Stimulated activated CD8-positive, alpha-beta memory T cell treated with anti-CD3 and anti-CD28 coated beads, Interleukin-2, amount 100 ng/mL, for 1 hour (primary cell): ENCODE results near the gene CACNA1E.
"Not testable (repeated sequence)": the region's sequence is repeated elsewhere in the genome, so short reads cannot be mapped to it uniquely, and the experiment has no call there.

Source experiments
- DNase-seq, 2 donors: peaks; one replicate each; pipeline ENCODE4 v3.0.0-alpha.2; 2020; ENCODE audit warnings: low read depth in 2 of 2

Gene CACNA1E

DNA sequence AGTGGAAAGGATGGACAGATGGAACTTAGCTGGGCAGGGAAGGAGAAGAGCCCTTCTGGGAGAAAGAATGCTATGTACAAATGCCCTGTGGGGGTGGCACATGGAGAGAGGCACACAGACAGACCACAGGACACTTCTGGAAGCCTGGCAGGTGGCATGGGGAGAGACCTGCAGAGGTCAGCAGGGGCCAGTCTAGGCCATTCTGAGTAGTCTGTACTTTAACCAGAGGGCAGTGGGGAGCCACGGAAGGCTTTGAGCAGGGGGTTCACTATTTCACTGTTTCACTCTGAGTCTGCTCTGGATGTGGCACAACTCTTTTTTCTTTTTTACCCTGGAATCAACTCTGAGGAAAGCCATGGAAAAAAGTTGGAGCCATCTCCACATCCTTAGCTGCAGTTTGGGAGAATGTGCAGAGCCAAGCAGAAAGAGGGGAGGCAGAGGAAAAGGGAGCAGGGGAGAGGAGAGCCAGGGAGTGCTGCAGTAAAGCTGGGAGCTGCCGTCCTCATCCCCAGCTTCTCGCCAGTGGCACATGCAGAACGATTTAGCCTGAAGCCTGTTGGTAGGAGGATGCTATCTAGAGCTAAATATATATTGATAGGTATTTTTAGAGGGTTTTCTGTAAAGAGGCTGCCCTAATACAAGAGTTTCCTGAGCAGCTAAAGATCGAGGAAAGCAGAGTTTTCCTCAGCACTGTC, 34.0 kb downstream of the CACNA1E start:
- no peak for DNase-seq

DNA sequence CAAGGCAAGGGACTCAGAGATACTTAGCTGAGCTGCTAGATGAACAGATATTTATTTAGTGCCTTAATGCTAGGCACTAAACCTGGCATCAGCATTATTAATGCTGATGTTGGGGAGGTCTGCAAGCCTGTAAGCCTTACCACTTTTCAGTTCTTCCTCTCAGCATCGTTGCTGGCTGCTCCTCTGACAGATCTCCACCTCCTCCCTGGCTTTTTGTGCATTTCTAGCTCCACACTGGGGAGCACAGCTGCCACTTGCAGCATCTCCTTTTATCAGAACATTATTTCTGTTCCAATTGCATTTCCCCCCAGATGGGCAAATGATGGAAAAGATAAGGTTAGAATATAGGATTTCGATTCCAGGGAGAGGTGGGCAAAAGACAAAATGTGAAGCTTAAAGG, 34.8 kb downstream of the CACNA1E start:
- no peak for DNase-seq

DNA sequence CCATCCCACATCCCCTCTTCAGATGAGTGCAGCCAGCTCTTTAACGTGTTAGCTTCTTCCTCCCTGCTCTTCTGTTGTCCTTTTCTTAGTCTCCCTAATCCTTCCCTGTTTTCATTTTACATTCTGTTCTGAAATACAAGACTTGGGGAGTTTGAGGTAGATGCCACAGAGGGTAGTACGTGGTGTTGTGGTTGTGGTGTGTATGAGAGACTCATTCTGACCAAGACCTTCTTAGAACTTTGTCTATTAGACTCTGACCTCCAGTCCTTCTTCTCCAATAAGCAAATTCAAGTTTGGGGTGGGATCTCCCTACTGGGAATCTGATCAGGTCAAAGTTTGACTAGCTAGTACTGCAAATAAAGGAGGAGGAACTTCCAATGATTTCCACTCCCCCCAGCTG, 39.5 kb downstream of the CACNA1E start:
- DNase-seq, result no peak

DNA sequence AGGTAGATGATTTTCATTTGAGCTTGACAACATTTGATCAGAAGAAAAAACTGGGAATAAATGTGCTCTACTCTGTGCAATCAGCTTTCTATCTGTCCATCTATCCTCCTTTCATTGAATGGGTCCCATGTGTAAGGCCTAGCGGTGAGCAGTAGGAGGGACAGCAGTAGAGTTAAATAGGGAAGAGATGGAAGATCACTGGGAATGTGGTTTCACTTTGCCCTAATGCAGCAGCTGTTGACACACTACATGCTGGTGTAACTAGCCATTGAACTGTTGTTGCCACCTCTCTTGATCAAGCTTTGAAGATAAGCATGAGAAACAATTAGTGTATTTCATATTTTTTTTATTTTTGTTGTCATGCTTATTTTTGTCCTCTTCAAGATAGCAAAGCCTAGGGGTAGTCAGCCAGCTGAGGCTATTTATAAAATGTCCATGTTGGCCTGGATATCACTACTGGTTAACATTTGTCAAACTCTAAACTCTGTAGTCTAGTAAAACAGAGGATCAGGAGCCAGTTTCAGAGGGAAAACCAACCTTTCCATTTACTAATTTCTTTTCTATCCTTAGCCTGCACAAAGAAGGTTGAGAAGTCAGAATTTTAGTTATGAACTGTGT, 41.9 kb downstream of the CACNA1E start:
- DNase-seq, result no peak

DNA sequence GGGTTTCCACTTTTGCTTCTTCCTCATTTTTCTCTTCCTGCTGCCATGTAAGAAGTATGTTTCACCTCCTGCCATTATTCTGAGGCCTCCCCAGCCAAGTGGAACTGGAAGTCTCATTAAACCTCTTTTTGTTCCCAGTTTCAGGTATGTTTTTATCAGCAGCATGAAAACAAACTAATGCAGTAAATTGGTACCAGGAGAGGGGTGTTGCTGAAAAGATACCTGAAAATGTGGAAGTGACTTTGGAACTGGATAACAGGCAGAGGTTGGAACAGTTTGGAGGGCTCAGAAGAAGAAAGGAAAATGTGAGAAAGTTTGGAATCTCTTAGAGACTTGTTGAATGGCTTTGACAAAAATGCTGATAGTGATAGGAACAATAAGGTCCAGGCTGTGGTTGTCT, 44.9 kb downstream of the CACNA1E start:
- DNase-seq, result not testable (repeated sequence)

DNA sequence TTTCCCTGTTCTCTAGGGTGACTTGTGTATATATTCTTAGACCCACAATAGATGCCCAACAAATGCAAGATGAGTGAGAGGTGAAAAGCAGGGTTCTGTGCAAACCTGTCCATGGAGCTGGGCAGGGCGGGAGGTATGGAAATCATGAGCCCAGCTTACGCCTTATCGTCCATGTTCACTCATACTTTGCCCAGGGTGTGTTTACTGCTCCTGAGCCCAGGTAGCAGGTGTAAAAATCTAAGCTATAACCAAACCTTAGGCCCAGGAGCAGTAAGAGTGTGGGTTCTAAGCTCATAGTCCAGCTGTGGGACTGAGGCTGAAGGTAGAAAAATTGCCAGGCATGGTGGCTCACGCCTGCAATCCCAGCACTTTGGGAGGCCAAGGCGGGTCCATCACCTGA, 48.1 kb downstream of the CACNA1E start:
- no peak for DNase-seq

DNA sequence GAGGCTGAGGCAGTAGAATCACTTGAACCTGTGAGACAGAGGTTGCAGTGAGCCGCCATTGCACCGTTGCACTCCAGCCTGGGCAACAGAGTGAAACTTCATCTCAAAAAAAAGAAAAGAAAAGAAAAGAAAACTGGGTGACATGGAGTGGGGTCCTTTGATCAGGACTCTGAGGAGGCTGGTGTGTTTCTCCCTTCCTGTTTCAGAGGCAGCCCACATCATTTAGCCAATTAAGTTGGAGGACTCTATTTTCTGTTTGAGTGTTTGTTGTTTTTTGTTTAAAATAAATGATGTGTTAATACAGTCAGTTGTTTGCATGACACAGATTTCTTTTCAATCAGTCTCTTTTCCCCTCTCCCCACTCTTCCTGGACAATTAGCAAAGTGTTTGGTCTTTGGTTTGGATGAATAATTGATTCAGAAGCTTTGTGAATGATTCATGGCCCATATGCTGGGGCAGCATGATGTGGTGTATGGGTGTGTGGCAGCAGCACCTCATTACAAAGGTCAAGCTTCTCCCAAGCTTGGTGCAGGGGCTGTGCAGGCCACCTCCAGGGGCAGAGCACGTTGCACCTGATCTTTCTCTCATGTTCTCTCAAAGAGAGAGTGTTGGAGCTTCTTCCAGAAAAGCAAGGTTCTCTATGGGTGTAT, 48.8 kb downstream of the CACNA1E start:
- no peak for DNase-seq

DNA sequence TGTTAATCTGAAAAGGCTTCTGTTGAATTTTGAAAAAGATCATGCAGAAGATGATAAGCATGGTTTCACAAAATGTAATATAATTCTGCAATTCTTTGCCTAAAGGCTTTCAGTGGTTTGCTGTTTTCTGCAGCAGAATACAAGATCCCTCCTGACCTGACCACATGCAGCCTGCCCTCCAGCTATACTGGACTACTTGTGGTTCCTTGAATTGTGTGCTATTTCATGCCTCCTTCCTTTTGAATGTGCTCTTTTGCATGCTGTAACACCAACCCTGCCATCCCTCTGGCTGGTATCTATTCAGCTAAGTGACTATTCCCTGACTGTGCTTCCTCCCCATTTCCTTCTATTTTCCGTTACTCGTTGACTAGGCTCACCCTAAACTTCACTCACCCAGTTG, 55.5 kb downstream of the CACNA1E start:
- no peak for DNase-seq

DNA sequence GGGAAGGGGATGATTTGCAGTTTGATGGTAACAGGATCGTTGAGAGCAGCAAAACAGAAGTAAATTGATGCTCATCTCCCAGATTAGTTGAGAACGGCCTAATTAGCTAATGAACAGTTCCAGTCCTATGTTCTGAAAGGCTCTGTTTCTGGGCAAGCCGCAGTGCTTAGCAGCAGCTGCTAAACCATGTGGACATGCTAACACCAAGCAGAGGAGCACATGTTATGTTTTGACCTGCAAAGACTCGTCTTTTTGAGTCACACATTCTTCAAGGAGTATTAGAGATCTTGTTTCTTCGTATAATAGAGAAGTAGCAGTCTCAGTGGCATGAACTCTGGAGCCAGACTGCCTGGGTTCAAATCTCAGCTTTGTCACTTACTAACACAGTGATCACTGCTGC, 58.1 kb downstream of the CACNA1E start:
- DNase-seq, result no peak

DNA sequence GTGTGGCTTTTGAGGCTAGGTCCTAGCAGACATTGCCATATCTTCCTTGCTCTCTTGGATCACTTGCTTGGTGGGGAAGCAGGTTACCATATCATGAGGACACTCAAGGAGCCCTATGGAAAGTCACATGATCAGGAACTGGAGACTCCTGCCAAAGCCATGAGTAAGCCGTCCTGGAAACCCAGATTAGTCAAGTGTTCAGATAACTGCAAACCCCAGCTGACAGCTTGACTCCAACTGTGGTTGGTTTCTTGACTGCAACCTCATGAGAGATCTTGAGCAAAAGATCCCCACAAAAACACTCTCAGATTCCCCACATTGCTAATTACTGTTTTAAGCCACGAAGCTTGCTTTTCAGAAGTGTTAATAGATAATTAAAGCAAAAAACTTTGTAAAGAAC, 58.6 kb downstream of the CACNA1E start:
- DNase-seq, result no peak

DNA sequence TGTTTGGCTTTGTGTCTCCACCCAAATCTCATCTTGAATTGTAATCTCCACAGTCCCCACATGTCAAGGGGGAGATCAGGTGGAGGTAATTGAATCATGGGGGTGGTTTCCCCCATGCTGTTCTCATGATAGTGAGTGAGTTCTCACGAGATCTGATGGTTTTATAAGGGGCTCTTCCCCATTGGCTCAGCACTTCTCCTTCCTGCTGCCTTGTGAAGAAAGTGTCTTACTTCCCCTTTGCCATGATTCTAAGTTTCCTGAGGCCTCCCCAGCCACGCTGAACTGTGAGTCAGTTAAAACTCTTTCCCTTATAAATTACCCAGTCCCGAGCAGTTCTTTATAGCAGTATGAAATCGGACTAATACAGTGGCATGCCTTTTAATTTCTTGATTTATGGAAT, 59.1 kb downstream of the CACNA1E start:
- DNase-seq, result not testable (repeated sequence)

DNA sequence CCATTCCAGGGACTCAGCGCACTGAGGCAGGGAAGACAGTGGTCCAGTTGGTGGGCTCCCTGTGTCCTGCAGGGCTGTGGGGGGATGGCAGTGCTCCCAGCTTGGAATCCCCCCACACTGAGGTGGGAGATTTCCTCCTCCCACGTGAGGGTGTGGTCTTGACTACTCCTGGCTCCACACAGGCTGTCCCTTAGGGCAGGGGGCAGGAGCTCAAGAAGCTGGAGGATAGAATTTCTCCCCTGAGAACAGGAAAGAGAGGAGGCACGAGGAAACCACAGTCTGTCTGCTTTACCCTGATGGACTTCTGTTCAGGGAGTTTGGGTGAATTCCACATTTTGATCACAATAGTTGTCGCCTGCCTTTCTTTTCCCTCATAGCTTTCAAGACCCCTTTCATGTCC, 62.1 kb downstream of the CACNA1E start:
- DNase-seq, result no peak

DNA sequence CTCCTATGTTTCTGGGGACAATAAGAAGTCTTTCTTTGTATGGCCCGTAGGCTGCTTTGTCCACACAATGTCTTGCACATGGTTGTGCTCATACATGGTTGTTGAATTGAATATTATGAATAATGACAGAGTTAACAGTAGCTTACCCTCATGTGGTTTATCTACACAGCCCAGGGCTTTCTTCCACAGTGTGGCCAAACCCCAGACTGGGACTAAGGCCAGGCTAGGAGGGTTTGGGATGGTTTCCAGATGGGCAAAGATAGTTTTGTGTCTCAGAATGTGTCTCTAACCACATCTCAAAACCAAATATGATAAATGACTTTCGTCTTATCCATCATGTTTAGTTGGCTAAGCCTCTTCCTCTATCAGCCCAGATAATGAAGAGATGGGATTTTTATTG, 65.2 kb downstream of the CACNA1E start:
- DNase-seq, result no peak

DNA sequence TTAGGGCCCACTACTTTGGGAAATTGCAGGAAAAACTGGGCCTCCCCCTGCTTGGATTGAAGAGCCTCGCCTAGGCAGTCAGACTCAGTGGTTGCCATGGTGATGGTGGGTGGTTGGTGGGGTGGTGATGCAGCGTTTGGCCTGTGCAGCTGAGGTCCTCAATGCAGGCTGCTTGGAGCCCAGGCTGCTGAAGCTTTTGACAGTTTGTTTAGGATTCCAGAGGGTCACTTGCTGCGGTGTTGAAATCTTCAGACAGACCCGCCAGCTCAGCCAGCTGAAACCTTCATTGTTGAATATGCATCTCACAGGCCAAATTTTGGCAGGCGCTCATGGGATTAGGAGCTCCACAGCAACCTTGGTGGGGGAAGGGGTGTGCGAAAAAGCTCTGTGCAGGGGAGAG, 67.9 kb downstream of the CACNA1E start:
- DNase-seq, result no peak

DNA sequence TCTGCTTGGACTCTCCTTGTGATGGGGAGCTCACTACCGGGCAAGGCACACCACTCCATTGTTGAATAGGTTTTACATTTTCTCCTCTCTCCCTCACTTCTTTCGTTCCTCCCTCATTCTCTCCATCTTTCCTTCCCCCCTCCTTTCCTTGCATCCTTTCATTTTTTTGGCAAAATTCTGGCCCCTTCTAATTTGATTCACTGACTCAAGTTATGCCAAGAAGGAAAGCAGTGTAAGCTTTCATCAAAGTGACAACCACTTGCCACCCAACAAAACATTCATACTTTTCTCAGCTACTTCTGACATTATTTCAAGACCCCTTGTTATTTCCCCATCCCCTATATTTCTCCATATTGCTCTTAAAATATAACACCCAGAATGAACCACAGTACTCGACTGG, 68.4 kb downstream of the CACNA1E start:
- no peak for DNase-seq

DNA sequence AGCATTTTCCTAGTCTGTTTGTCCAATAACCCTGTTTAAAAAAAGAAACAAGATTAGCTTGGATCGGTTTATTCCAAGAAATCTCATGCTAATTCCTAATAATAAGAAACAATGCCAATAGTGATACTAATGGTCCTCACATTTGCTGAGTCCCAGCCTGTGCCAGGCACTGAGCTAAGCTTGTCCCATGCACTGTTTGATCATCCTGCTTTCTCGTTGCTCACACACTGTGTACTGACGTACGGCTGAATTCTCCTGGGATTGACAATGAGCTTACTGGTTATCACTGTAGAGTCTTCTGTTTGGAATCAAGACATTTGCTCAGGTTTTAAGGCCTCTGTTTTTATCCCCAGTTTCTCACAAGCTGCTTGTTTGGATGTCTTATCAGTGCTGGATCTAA, 71.1 kb downstream of the CACNA1E start:
- DNase-seq, result no peak

DNA sequence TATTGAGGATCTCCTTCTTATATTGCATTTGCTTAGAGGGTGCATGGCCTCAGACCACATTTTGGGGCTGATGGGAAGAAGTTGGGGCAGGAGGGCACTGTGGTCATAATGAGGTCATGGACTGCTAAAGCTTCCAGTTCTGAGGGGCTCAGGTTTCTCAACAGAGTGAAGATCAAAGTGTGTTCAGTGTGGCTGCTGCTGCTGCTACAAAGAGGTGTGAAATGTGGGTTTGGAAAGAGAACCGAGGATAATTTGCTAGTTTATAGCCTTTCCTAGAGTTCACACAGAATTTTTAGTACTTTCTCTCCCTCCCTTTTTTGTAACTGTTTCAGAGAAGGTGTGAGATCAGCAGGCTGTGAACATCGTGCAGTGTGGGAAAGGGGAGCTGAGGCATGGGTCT, 73.3 kb downstream of the CACNA1E start:
- DNase-seq, result no peak

DNA sequence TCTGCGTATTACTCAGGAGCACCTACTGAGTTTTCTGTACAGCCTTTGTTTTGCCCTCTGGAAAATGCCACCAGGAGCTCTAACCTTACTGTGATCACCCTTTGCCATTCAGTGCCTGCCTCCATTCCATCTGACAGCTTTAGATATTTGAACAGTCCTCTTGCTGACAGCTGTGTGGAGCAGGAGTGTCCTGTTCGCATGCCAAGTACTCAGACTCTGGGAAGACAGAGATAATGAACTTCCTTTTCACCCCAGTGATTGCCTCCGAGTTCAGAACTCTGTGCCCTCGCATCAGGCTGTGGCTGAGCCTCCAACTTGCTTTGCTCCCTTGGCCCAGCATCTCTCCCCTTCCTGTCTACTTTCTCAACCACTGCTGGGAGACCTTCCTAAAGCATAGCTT, 74.0 kb downstream of the CACNA1E start:
- no peak for DNase-seq

DNA sequence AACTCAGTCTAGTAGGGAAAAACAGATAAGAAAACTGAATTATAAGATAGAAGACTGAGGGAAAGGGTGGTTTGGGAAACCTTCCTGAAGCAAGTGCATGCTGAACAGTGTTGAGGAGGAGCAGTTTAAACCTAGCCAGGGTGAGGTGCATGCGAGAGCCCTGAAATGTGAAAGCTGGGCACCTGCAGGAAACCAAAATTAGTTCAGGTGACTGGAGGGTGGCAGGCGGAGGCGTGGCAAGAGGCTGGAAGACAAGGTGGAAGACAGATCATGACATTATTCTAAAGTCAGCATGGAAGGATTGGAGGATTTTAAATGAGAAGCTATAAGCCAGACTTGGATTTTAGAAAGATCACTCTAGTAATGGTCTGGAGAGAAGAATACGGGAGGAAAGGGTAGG, 75.1 kb downstream of the CACNA1E start:
- no peak for DNase-seq

DNA sequence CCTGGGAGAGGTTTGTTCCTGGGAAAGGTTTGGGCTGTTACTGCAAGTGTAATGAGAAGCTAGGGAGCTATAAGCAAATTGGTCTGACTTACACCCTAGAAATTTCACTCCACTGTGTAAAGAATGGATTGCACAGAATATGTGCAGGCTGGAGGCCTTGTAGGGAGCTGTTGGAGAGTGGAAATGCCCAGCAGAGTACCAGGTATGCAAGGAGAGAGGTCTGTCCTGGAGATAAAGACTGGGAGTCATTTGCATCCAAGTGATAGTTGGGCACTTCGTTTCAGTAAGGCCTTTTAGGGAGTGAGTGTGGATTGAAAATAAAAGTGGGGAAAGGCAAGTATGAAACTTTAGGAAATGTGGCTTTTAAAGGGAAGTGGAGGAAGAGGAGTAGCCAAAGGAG, 75.8 kb downstream of the CACNA1E start:
- DNase-seq, result no peak

DNA sequence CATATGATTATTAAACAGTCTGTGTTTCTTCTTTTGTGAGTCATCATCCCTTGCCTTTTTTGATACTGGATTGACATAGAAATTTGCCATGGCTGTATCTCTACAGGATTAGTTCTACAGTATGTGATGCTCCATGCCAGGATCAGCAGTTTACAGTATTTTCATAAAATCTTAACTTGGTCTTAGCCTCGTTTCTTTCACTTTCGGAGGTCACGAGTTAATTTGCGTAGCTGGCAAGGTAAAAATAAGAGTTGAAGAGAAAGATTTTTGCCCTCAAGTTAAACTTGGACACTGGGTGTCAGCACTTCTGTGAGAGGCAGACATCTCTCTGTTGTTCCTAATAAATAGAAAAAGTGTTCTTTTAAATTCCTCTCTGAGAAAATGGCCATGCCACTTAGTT, 79.1 kb downstream of the CACNA1E start:
- no peak for DNase-seq

DNA sequence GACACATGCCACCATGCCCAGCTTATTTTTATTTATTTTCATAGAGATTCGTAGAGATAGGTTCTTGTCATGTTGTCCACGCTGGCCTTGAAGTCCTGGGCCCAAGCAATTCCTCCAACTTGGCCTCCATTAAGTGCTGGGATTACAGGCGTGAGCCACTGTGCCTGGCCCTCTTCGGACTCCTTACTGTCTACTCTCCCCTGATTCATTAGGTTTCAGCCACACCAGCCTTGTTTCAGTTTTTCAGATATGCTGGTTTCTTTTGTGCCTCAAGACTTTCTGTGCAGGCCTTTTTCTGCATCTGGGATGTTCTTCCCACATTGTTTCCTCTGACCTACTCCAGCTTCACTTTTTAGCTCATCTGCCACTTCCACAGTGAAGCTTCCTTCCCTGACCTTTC, 85.4 kb downstream of the CACNA1E start:
- no peak for DNase-seq

DNA sequence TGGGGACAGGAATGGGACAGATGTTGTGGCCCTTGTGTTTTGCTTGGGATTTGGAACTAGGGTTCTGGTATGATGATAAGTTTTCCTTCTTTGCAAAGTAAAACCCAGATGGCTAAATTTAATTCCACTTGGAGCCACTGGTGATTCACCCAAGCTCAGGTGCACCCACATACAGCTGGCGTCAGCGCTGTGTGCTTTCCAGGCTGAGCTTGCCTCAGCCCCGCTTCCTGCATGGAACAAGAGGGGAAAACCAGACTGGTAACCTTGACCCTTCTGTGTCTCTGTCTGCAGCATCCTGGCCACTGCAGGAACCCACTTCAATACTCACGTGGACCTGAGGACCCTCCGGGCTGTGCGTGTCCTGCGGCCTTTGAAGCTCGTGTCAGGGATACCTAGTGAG, 94.2 kb downstream of the CACNA1E start:
- no peak for DNase-seq

DNA sequence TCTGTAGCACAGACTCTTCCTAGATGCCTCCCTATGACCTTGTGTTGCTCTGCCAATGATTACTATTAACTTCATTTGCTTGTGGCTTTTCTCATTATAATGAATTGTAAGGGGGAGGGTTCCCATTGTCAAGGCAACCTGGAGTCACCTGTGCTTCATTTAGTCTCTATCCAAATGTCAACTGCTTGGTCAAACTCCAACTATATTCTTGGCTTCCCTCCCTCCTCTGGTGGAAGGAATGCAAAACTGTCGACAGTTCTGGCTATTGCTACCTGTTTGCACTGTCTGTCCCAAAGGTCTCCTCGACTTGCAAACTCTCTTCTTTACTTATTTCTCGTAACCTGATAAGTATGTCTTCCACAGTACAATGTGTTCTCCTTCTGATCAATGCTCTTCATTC, 100.3 kb downstream of the CACNA1E start:
- DNase-seq, result no peak
